ENCODE measurements around the gene PNRC1.

Gene PNRC1

DNA sequence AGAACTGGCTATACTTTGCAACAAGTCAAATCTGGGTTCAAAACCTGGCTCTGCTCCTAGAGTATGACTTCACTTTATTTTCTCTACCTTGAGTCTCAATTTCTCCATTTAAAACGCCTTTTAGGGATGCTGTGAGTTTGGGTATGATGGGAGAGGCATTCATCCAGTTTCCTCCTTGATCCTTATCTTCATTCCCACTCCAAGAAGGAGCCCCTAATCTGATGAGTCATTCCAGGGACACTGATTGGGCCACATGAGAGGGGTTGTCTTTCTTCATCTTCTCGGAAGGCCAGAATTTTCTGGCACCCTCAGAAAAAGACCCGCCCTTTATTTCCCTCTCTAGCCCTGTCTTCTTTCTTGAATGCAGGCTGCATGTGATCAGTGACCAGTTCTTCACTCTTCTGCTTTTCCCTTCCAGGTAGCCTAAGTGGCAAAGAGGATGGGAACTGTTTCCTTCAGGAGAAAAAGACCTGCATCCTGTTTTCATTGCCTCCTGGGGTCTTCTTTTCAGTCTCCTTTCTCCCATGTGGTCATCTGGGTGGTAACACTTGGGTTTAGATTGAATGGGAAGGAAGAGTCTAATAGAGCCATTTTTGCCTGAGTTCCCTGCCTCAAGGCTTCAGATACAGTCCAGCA, 32.1 kb upstream of the PNRC1 start (continued):
- TF ChIP-seq, protein P1, sequence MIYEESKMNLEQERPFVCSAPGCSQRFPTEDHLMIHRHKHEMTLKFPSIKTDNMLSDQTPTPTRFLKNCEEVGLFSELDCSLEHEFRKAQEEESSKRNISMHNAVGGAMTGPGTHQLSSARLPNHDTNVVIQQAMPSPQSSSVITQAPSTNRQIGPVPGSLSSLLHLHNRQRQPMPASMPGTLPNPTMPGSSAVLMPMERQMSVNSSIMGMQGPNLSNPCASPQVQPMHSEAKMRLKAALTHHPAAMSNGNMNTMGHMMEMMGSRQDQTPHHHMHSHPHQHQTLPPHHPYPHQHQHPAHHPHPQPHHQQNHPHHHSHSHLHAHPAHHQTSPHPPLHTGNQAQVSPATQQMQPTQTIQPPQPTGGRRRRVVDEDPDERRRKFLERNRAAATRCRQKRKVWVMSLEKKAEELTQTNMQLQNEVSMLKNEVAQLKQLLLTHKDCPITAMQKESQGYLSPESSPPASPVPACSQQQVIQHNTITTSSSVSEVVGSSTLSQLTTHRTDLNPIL (CRISPR knock-in tag; IDR thresholded peaks at IDR 0.05; ENCODE audit: low read depth) = no peak
- TF ChIP-seq ZFP3 (CRISPR knock-in tag; IDR thresholded peaks at IDR 0.05) (no peak), PPARA (CRISPR knock-in tag; IDR thresholded peaks at IDR 0.05; ENCODE audit: borderline replicate concordance) (no peak), ESRRG (CRISPR knock-in tag; IDR thresholded peaks at IDR 0.05) (no peak)

DNA sequence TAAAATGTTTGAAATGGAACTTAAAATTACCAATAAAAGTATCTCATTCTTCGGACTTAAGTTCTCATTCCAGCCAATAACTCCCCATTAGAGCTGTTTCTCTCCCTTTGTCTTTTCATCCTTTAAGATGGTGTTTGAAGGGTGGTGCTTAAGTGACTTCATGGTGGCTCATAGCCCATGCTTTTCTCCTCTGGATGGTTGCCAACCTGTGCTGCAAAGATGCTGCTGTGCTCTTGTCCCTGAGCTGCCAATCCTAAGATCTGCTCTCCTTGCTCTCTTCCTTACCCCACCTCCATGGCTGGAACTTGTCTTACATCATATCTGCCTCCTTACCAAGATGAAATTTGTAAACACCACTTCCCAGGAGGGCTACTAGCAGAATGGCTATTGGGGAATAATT, 31.6 kb upstream of the PNRC1 start:
- no peak for TF ChIP-seq PPARA (CRISPR knock-in tag; IDR thresholded peaks at IDR 0.05; ENCODE audit: borderline replicate concordance)
- TF ChIP-seq ZFP30 (CRISPR knock-in tag; IDR thresholded peaks at IDR 0.05) = no peak
- no peak for TF ChIP-seq OSR1 (CRISPR knock-in tag; IDR thresholded peaks at IDR 0.05)
- no peak for TF ChIP-seq ZC3H10 (CRISPR knock-in tag; IDR thresholded peaks at IDR 0.05)
- no peak for TF ChIP-seq GLIS3 (CRISPR knock-in tag; IDR thresholded peaks at IDR 0.05)
- no peak for TF ChIP-seq TSHZ2 (CRISPR knock-in tag; IDR thresholded peaks at IDR 0.05)
- no peak for TF ChIP-seq BACH2 (CRISPR knock-in tag; IDR thresholded peaks at IDR 0.05; ENCODE audit: borderline replicate concordance)
- TF ChIP-seq SNAI2 (CRISPR knock-in tag; IDR thresholded peaks at IDR 0.05) = no peak
- TF ChIP-seq, protein P1 (CRISPR knock-in tag; IDR thresholded peaks at IDR 0.05; ENCODE audit: low read depth) = no peak
- no peak for TF ChIP-seq CSDC2 (CRISPR knock-in tag; IDR thresholded peaks at IDR 0.05)
- no peak for TF ChIP-seq PATZ1 (CRISPR knock-in tag; IDR thresholded peaks at IDR 0.05; ENCODE audit: borderline replicate concordance)
- TF ChIP-seq POU6F1 (CRISPR knock-in tag; IDR thresholded peaks at IDR 0.05; ENCODE audit: borderline replicate concordance, low read depth) = no peak
- no peak for TF ChIP-seq TCF4 (CRISPR knock-in tag; IDR thresholded peaks at IDR 0.05; ENCODE audit: borderline replicate concordance)
- no peak for TF ChIP-seq ZNF8 (CRISPR knock-in tag; IDR thresholded peaks at IDR 0.05)
- no peak for TF ChIP-seq ARNTL (CRISPR knock-in tag; IDR thresholded peaks at IDR 0.05; ENCODE audit: borderline replicate concordance, low read depth)
- TF ChIP-seq ESRRG (CRISPR knock-in tag; IDR thresholded peaks at IDR 0.05) = no peak
- no peak for TF ChIP-seq ZNF70 (CRISPR knock-in tag; IDR thresholded peaks at IDR 0.05)
- TF ChIP-seq ISL1 (CRISPR knock-in tag; IDR thresholded peaks at IDR 0.05) = no peak
- TF ChIP-seq ZFP3 (CRISPR knock-in tag; IDR thresholded peaks at IDR 0.05) = no peak
- TF ChIP-seq CSRNP3 (CRISPR knock-in tag; IDR thresholded peaks at IDR 0.05) = no peak
- ATAC-seq = peak; percentile 66; the same call in 2 of the 3 replicates
